HEK293T (cell line): ENCODE measurements around the gene SH3GLB1.
"Not testable (repeated sequence)": the region's sequence is repeated elsewhere in the genome, so short reads cannot be mapped to it uniquely, and the experiment has no call there.

Source experiments
- L3MBTL2 ChIP-seq: fragments of 450-650 bp; conservative IDR thresholded peaks from 2 replicates; pipeline ENCODE4 v1.6.1; 2016; ENCODE audit warnings: mild to moderate bottlenecking
- NFRKB ChIP-seq: fragments of 450-650 bp; IDR thresholded peaks from 2 replicates; pipeline ENCODE4 v1.6.1; 2016; ENCODE audit warnings: mild to moderate bottlenecking, moderate library complexity
- PKNOX1 ChIP-seq: fragments of 450-650 bp; IDR thresholded peaks from 2 replicates; pipeline ENCODE4 v1.6.1; 2016
- SP1 ChIP-seq: fragments of 450-650 bp; IDR thresholded peaks from 2 replicates; pipeline ENCODE4 v1.6.1; 2017

DNA sequence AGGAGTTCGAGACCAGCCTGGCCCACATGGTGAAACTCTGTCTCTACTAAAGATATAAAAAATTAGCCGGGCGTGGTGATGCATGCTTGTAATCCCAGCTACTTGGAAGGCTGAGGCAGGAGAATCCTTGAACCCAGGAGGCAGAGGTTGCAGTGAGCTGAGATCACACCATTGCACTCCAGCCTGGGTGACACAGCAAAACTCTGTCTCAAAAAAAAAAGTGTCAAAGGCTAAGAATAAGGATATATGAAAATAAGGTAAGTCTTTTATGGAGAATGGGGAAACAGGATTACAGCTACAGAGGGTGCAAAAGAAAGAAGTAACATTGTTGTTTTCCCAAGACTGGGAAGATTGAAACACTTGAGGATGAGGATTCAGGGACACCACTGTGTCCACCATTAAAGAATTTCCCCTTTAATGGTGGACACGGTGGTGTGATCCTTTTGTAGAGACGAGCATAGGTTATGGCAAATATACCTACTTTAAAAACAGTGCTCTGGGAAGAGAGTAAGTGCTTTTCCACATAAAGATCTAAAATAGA, 1.4 kb upstream of the SH3GLB1 start:
- TF ChIP-seq PKNOX1, L3MBTL2, SP1, NFRKB: not testable (repeated sequence)
